ENCODE measurements around the gene WWOX. TPM values are rescaled to one million over a fixed set of nuclear protein-coding genes. Genes with fewer than 3 reads are reported as not detected.

WWOX gene
- total and polyA plus RNA-seq, 2 of the 4 experiments (the other 2 are of a cell fraction), result 2.7 to 5.4 TPM

DNA sequence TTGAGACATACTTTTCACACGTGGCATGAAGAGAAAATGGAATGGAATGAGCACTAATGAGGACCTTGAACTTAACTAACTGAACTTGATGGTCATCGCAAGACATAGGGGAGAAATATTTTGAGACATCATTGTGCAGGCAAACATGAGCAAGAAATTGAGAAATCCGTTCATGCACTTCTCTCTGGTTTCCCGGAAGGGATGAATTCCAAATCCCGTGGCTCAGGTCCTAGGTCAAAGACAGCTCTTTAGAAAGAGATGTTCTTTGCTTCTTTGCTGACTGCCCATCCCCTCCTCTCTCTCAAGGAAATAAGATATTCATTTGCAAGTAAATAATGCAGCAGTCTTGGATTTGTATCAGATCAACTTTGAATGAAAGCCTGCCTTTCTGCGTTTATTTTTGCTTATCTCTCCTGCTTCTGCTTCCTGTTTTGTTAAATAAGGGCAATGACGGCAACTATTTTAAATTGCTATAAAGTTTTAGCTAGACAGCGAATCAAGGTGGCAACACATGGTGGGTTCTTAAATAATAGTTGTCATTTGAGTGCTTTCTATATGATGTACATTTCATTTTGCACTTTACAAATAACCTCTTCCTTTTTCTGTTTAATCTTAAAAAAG, 843.3 kb downstream of the WWOX start:
- Histone ChIP-seq H3K9ac (ENCODE audit: low read depth, low read length) (no peak overlapping the region), H3K9me3 (ENCODE audit: control insufficient read depth, insufficient read depth, low read length) (peaks cover 29% of the 10 kb centered on the region), H2AFZ (replicated peaks; ENCODE audit: low read length, poor library complexity) (no peak overlapping the region), H2BK15ac (ENCODE audit: low read depth, low read length) (no peak overlapping the region), H4K91ac (ENCODE audit: insufficient read depth, low read depth, low read length) (no peak overlapping the region), H3K4me3 (ENCODE audit: insufficient read depth, low read depth, low read length) (no peak overlapping the region), H2BK120ac (ENCODE audit: low read depth, low read length) (no peak overlapping the region), H4K8ac (ENCODE audit: low read depth in 2 of 2, low read length in 2 of 2) (no peak overlapping the region), H2AK5ac (ENCODE audit: low read depth, low read length) (no peak overlapping the region), H3K18ac (ENCODE audit: low read depth, low read length) (no peak overlapping the region), H3K23ac (ENCODE audit: low read depth, low read length) (no peak overlapping the region), H3K4ac (ENCODE audit: low read depth, low read length) (no peak overlapping the region), H2BK20ac (ENCODE audit: low read depth, low read length) (no peak overlapping the region), H3K56ac (ENCODE audit: extremely low read depth, insufficient read depth, low read length) (no peak overlapping the region), H3K4me2 (ENCODE audit: low read depth, low read length) (no peak overlapping the region), H3K27me3 (ENCODE audit: control insufficient read depth, insufficient read depth, low read length) (no peaks in the 10 kb centered on the region), H4K5ac (ENCODE audit: low read depth, low read length) (no peak overlapping the region), H4K20me1 (ENCODE audit: insufficient read depth, low read length) (no peaks in the 10 kb centered on the region), H3K9me1 (ENCODE audit: insufficient read depth, low read length) (no peaks in the 10 kb centered on the region), H3K36me3 (ENCODE audit: control insufficient read depth, insufficient read depth, low read length) (no peaks in the 10 kb centered on the region), H3K14ac (replicated peaks; ENCODE audit: low read depth, low read length) (no peak overlapping the region), H3K79me1 (ENCODE audit: low read depth in 1 of 2, low read length in 2 of 2) (no peaks in the 10 kb centered on the region), H3K27ac (ENCODE audit: insufficient read depth, low read length) (no peak overlapping the region), H2AK9ac (replicated peaks; ENCODE audit: low read depth, low read length, poor library complexity) (no peak overlapping the region), H3K4me1 (ENCODE audit: control insufficient read depth, insufficient read depth, low read length) (no peaks in the 10 kb centered on the region), H2BK5ac (ENCODE audit: low read depth, low read length, poor library complexity, severe bottlenecking) (no peak overlapping the region)
- ChIA-PET POLR2A (ENCODE audit: unreplicated experiment) (no interaction called here), CTCF (no interaction called here)
- in situ Hi-C loops (cut with MboI; ENCODE audit: low sequenced_read_pairs), result no loop called here
- ATAC-seq (ENCODE audit: low read depth), result no peak
- no TSS peak for BruUV-seq (replicated peaks)
- TF ChIP-seq RAD21 (IDR thresholded peaks at IDR 0.05; ENCODE audit: low read length) (no peak), RFX5 (IDR thresholded peaks at IDR 0.05; ENCODE audit: low read depth, low read length) (no peak)
- TF ChIP-seq, protein P1, sequence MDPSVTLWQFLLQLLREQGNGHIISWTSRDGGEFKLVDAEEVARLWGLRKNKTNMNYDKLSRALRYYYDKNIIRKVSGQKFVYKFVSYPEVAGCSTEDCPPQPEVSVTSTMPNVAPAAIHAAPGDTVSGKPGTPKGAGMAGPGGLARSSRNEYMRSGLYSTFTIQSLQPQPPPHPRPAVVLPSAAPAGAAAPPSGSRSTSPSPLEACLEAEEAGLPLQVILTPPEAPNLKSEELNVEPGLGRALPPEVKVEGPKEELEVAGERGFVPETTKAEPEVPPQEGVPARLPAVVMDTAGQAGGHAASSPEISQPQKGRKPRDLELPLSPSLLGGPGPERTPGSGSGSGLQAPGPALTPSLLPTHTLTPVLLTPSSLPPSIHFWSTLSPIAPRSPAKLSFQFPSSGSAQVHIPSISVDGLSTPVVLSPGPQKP (IDR thresholded peaks at IDR 0.05; ENCODE audit: borderline replicate concordance, low read depth, low read length), result no peak
- DNase-seq, result no peak
- intact Hi-C loops (cut with micrococcal nuclease), result no loop called here
- WGBS, 2 experiments (ENCODE audit: extremely low coverage in 2 of 2, insufficient read length in 1 of 2), result no CpG with 5 or more reads among the region's 8 CpGs
- dilution Hi-C loops (cut with HindIII; ENCODE audit: low sequenced_read_pairs, unreplicated experiment), result no loop called here
